GM12878 (cell line): Measurements from ENCODE around the gene PSMD10. TPM values are rescaled to one million over a fixed set of nuclear protein-coding genes. Genes with fewer than 3 reads are reported as not detected.

Experiments used
- ATAC-seq: fragments of 200-7000 bp; cut with Tn5 transposase; 3 replicates; pipeline ENCODE4 v1.9.1; 2020; ENCODE audit warnings: mild to moderate bottlenecking, moderate library complexity
- BruUV-seq: library from RNA; stranded (reverse); fragments of 400-500 nt; replicated peaks from 2 replicates; lab custom pipeline; 2021; lab: Mats Ljungman, UMichigan
- CTCF ChIA-PET: fragments of 300-600 bp; sonication (Branson Sonifier 250); formaldehyde crosslinking; extraction: SDS; loops from one replicate; lab custom pipeline; 2021; ENCODE audit warnings: inconsistent platforms; lab: Yijun Ruan, JAX
- POLR2A ChIA-PET: fragments of 350-600 bp; formaldehyde crosslinking; extraction: SDS; loops from one replicate; lab custom pipeline; 2021; ENCODE audit warnings: inconsistent platforms; lab: Charles Lee
- RAD21 ChIA-PET: fragments of 300-600 bp; sonication (Branson Sonifier 250); formaldehyde crosslinking; loops from one replicate; lab custom pipeline; 2023; ENCODE audit warnings: antibody characterized with exemption; ENCODE audit not compliant: unreplicated experiment; lab: Charles Lee
- SMC1A ChIA-PET: fragments of 300-600 bp; sonication (Branson Sonifier 250); formaldehyde crosslinking; loops from one replicate; lab custom pipeline; 2023; ENCODE audit not compliant: unreplicated experiment, uncharacterized antibody; lab: Charles Lee
- DNase-seq: peaks from one replicate; pipeline ENCODE4 v3.0.0-alpha.2; 2011; ENCODE audit warnings: low read depth, low spot score
- FAIRE-seq: peaks from 3 replicates; lab custom pipeline; 2011; peaks lifted over from hg19 to GRCh38; lab: Jason Lieb, UNC
- H2AFZ ChIP-seq: 2 replicates; pipeline ENCODE4 v1.6.0; 2011; ENCODE audit warnings: low read depth, low read length, control low read depth; ENCODE audit not compliant: control insufficient read depth
- H3K27ac ChIP-seq: 2 replicates; pipeline ENCODE4 v1.5.1; 2011; ENCODE audit warnings: control low read depth; ENCODE audit not compliant: control insufficient read depth, insufficient read depth
- H3K27me3 ChIP-seq, 2 experiments: replicated peaks in 1 of 2; 2 replicates each; pipeline versions ENCODE4 v1.6.0 to v1.6.1; 2011; ENCODE audit warnings: low read length in 1 of 2; ENCODE audit not compliant: control insufficient read depth in 2 of 2, insufficient read depth in 2 of 2
- H3K36me3 ChIP-seq, 2 experiments: 2 replicates each; pipeline ENCODE4 v1.5.1; 2011; ENCODE audit warnings: low read length in 1 of 2; ENCODE audit not compliant: control insufficient read depth in 2 of 2, insufficient read depth in 2 of 2
- H3K4me1 ChIP-seq: 2 replicates; pipeline ENCODE4 v1.6.1; 2011; ENCODE audit warnings: mild to moderate bottlenecking, low read length, moderate library complexity, mixed read lengths; ENCODE audit not compliant: control insufficient read depth, insufficient read depth
- H3K4me2 ChIP-seq: 2 replicates; pipeline ENCODE4 v1.6.0; 2011; ENCODE audit warnings: control low read depth; ENCODE audit not compliant: control insufficient read depth, insufficient read depth
- H3K4me3 ChIP-seq: fragments of 200-600 bp; sonication (generic); 2 replicates; pipeline ENCODE4 v1.5.1; 2016
- H3K79me2 ChIP-seq: 2 replicates; pipeline ENCODE4 v1.6.0; 2011; ENCODE audit warnings: low read length; ENCODE audit not compliant: control insufficient read depth, insufficient read depth
- H3K9ac ChIP-seq: 2 replicates; pipeline ENCODE4 v1.8.0; 2011; ENCODE audit warnings: low read length, control low read depth, mixed read lengths; ENCODE audit not compliant: control insufficient read depth, insufficient read depth
- H3K9me3 ChIP-seq: replicated peaks from 3 replicates; pipeline ENCODE4 v1.5.1; 2011; ENCODE audit warnings: mild to moderate bottlenecking, low read length; ENCODE audit not compliant: control insufficient read depth, insufficient read depth
- H4K20me1 ChIP-seq: 2 replicates; pipeline ENCODE4 v1.6.0; 2011; ENCODE audit not compliant: control insufficient read depth, insufficient read depth
- CBX3 ChIP-seq: fragments of 200-600 bp; sonication (generic); IDR thresholded peaks from 2 replicates; pipeline ENCODE4 v1.6.1; 2016; ENCODE audit warnings: low read depth, borderline replicate concordance
- E2F4 ChIP-seq: IDR thresholded peaks from 2 replicates; pipeline ENCODE4 v1.6.1; 2012; ENCODE audit warnings: low read depth, low read length, improper control_type of control experiment
- RFX5 ChIP-seq: IDR thresholded peaks from 2 replicates; pipeline ENCODE4 v1.6.1; 2011; ENCODE audit warnings: low read depth, low read length, improper control_type of control experiment
- SRF ChIP-seq, 2 experiments: IDR thresholded peaks; 2 replicates each; pipeline ENCODE4 v1.6.1; 2011; ENCODE audit warnings: low read depth in 2 of 2, low read length in 2 of 2, mild to moderate bottlenecking in 1 of 2, moderate library complexity in 1 of 2
- ZBTB33 ChIP-seq: fragments of 450-650 bp; IDR thresholded peaks from 2 replicates; pipeline ENCODE4 v1.6.1; 2017; ENCODE audit warnings: mild to moderate bottlenecking
- ZNF217 ChIP-seq: fragments of 450-650 bp; IDR thresholded peaks from 2 replicates; pipeline ENCODE4 v1.6.1; 2017; ENCODE audit warnings: antibody characterized with exemption, mild to moderate bottlenecking
- WGBS: methylation state at CpG from one replicate; pipeline ENCODE4 v1.1.6; 2016; ENCODE audit warnings: low lambda C conversion rate; ENCODE audit not compliant: insufficient replicate concordance, insufficient coverage; ENCODE audit errors: missing lambda C conversion rate; 5-methylcytosine and 5-hydroxymethylcytosine counted together
- in situ Hi-C: fragments of 300-500 bp; cut with MboI; formaldehyde crosslinking; loops from 9 replicates; pipeline ENCODE4 v1.14.3; 2018; ENCODE audit warnings: mixed read lengths
- intact Hi-C: fragments of 100-400 bp; cut with micrococcal nuclease; formaldehyde crosslinking; loops from one replicate; pipeline ENCODE4 v1.14.2; 2022; ENCODE audit not compliant: unreplicated experiment
- polyA plus RNA-seq, 11 experiments: library from polyadenylated mRNA; depleted of rRNA in 4 of 11; unstranded in 6 of 11; stranded (reverse) in 5 of 11; fragments of >200 nt; fragmentation: Nextera tagmentation in 4 of 11; fragmentation: Illumina TruSeq in 1 of 11; extraction: Ambion mirVana in 4 of 11; extraction: Trizol in 1 of 11; gene quantifications; 1 replicate in 1 of 11; 2 replicates in 10 of 11; pipeline versions ENCODE4 v1.2.1 to v1.2.3, GENCODE V29; 2011 to 2016; ENCODE audit warnings: inconsistent platforms in 2 of 11, missing spikeins in 2 of 11, low read depth in 1 of 11
- total RNA-seq, 4 experiments: library from RNA; depleted of rRNA in 3 of 4; stranded (reverse); fragments of >200 nt in 3 of 4; fragmentation: Illumina TruSeq in 1 of 4; extraction: Trizol in 1 of 4; gene quantifications; 2 replicates each; pipeline versions ENCODE4 v1.2.1 to v1.2.3, GENCODE V29; 2013 to 2021

PSMD10 gene
- total and polyA plus RNA-seq, 10 of the 15 experiments (the other 5 are each of a cell fraction or from before 2014, with no cell fraction given), result 46.9 to 152 (median 75.4) TPM

GRCh38 chrX:108127152-108127551, 35.8 kb upstream of the PSMD10 start (continued):
- TF ChIP-seq ZBTB33 (no peak), SRF (IDR thresholded peaks at IDR 0.05; ENCODE audit: low read depth in 2 of 2, low read length in 2 of 2) (no peak)

GRCh38 chrX:108126661-108127060, 35.3 kb upstream of the PSMD10 start:
- POLR2A ChIA-PET, result no interaction called here
- in situ Hi-C loops, result no loop called here
- Histone ChIP-seq H3K27me3 (no peaks in the 10 kb centered on the region), H3K9me3 (no peaks in the 10 kb centered on the region; the same call in 2 of the 3 replicates), H3K4me1 (no peaks in the 10 kb centered on the region), H3K36me3 (no peaks in the 10 kb centered on the region; a peak in 1 of 4 replicates), H4K20me1 (no peaks in the 10 kb centered on the region), H2AFZ (no peak overlapping the region), H3K4me3 (no peak overlapping the region), H3K9ac (no peak overlapping the region), H3K4me2 (no peak overlapping the region), H3K79me2 (no peaks in the 10 kb centered on the region), H3K27ac (no peak overlapping the region)
- ATAC-seq (no peak), FAIRE-seq (no peak), DNase-seq (no peak)
- SMC1A ChIA-PET, result interaction anchor here (0.7 to 1.4 kb wide), 2 partner anchors 9 to 766 kb away, joined by 3 read pairs; no protein-coding TSS in a partner anchor
- RAD21 ChIA-PET, result interaction anchor here (1.3 kb wide), 1 partner anchor 13 kb away, joined by 3 read pairs; no protein-coding TSS in a partner anchor
- WGBS, result 44% methylated on average over 2 of the region's 2 CpGs
- BruUV-seq, result no TSS peak
- no peak for TF ChIP-seq E2F4
- no peak for TF ChIP-seq CBX3
- TF ChIP-seq ZNF217, result no peak
- no peak for TF ChIP-seq RFX5
- CTCF ChIA-PET, result interaction anchor here (0.6 to 2.3 kb wide), 3 partner anchors 13 to 478 kb away, joined by 3 to 9 read pairs (median 4); no protein-coding TSS in a partner anchor
- intact Hi-C loops, result no loop called here
